NCI-H774 (cell line): ENCODE data around the gene HMGXB3.
"Not testable (repeated sequence)": the region's sequence is repeated elsewhere in the genome, so short reads cannot be mapped to it uniquely, and the experiment has no call there.

ENCODE experiments used
- DNase-seq: peaks from one replicate; lab custom pipeline; 2025; lab: John Stamatoyannopoulos, UW

Gene HMGXB3

DNA sequence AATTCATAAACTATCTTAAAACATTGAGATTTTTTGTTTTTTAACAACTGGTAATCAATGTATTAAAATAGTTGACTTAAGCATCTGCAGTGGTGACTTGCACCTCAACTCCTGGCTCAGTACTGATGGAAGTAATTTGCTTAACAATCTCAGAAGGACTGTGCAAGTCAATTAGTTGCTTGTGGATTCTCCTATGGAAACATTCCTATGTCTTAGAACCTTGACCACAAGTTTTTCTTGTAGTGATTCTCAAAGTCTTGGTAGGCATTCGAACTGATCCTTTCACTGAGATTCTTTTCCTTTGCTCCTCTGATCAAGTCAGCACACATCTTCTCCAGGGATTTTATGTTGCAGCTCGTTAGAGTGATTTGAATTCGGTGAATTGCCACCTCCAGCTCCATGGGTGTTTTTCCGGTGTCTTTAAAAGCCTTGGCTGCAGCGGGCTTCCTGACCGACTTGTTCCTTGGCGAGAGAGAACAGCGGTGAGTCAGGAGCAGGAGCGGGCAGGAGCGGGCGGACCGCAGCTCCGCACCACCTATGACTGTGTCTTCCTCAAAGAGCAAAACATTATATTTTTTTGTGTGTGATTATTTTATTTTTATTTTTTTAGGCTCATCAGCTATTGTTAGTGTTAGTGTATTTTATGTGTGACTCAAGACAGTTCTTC, 21.1 kb downstream of the HMGXB3 start:
- no peak for DNase-seq

DNA sequence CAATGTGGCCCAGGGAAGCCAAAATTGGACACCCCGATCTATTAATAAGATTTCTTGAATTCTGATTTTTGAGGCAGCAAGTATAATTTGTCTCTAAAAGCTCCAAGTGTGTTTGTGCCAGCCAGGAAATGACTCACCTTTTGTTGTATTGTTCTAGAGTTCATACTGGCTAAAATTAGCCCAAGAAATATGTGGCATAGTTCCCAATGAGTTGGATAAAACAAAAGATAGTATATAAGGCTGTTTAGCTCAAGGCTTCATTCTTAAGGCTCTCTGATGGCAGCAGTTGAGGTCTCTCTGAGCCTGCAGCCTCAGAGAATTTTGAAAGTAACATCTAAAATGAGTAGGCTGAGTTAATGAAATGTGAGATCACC, 21.6 kb downstream of the HMGXB3 start:
- DNase-seq = no peak

GRCh38 chr5:150022681-150023080, 22.1 kb downstream of the HMGXB3 start:
- DNase-seq = no peak

- no peak for DNase-seq
Measured at GRCh38 chr5:150023136-150023535, 22.6 kb downstream of the HMGXB3 start.

- no peak for DNase-seq
Measured at GRCh38 chr5:150024346-150024984, 23.9 kb downstream of the HMGXB3 start.

DNA sequence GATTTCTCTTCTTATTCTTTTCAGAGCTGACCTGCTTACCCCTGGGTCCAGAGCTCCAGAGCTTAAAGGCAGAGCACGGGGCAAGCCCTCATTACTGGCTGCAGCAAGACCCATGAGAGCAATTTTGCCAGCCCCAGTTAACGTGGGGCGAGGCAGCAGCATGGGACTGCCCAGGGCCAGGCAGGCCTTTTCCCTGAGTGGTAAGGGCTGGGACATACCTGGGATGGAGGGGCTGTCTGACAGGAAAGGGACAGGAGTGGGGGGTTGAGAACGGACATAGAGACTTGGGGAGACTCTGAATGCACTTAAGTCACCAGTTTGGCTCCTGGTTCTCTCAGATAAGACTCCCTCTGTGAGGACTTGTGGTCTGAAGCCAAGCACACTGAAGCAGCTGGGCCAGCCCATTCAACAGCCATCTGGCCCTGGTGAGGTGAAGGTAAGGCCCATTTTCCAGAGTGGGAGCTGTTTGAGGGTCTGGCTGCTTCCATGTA, 26.2 kb downstream of the HMGXB3 start:
- no peak for DNase-seq

GRCh38 chr5:150028047-150028446, 27.5 kb downstream of the HMGXB3 start:
- DNase-seq = not testable (repeated sequence)

DNA sequence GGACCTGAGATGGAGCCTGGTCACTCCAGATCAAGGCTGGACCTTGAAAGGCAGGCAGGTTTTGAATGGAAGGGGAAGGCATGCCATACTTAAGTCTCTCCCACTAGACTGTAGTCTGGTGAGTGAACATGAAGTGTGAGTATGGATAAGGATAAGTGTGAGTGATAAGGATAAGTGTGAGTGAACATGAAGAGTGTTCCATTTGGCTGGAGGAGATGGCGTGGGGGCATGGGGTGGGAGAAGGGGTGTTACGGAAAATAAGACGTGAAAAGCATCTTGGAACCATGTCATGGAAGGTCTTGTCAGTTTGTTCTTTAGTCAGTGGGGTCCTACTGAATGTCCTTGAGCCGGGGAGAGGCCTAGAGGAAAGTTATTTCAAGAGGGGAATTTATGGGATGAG, 32.8 kb downstream of the HMGXB3 start:
- DNase-seq = no peak

DNA sequence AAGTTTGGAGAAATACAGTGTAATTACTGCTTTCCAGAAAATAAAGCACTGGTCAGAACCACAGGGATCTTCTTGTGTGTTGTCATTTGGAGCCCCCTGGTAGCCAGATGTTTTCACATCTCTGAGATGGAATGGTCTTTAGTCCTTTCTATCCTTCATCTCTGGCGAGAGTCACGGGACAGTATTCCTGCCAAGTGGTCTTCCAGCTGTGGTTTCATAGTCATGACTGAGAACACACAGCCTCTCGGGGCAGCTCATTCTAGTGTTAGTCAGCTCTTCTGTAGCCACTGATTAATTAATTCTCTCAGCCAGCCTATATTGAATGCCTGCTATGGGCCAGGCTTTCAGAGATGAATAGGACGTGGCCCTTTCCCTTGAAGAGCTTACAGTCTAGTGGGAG, 34.1 kb downstream of the HMGXB3 start:
- DNase-seq = no peak

- no peak for DNase-seq
Measured at GRCh38 chr5:150035139-150035895, 34.8 kb downstream of the HMGXB3 start.

DNA sequence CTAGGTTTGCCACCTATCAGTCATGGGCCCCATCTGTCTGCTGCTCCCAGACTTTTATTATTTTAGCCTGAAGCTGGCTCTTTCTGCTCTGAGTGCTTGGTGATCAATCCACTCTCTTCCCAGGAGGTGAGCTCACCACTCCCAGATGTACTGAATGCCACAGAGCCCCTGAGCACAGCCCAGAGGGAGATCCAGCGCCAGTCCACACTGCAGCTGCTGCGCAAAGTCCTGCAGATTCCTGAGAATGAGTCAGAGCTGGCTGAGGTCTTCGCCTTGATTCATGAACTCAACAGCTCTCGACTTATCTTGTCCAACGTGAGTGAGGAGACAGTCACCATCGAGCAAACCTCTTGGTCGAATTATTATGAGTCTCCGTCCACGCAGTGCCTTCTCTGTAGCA, 36.0 kb downstream of the HMGXB3 start:
- DNase-seq = no peak

GRCh38 chr5:150038547-150038946, 38.0 kb downstream of the HMGXB3 start:
- no peak for DNase-seq

- DNase-seq = no peak
Measured at GRCh38 chr5:150042459-150042858, 41.9 kb downstream of the HMGXB3 start.

DNA sequence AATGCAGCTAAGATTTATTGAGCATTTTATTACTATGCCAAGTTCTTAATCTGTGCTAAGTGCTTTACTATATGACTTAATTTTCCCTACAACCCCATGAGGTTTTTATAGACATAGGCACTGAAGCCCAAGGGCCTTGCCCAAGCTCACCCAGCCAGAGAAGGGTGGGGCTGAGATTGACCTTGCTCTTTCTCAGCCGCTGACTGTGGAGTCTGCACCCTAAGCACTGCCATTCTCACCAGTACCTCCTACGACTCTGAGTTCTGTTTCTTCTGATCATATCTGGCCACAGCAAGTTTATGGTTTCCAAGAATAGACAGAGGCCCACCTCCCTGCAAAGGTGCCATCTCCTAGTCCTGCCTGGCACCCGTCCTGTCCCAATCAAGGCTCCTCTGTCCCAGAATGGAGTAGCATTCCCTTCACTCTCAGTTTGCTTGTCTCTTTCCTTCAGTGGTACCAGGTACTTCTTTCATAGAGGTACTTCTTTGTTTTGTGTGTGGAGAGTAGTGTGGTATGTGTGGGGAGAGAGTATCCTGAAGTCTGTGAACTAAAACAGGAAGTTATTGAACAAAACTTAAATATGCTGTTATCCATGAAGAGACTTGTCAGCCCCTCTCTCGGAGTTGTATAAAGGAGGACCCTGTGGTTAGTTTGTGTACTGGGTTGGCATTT, 43.3 kb downstream of the HMGXB3 start:
- DNase-seq = no peak

DNA sequence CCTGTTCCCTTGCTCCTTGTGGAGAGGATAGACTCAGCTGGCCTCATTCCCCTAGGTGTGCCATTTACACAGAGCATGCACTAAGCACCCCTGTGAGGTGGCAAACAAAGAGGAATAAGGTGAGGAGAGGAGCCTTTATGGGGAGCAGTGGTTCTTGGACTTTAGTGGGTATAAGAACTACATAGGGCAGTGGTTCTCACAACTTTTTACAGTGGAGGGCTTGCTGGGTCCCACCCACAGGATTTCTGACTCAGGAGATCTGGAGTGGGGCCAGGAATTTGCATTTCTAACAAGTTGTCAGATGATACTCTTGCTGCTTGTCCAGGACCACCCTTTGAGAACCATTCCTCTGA, 43.8 kb downstream of the HMGXB3 start:
- DNase-seq = no peak

GRCh38 chr5:150044712-150045111, 44.2 kb downstream of the HMGXB3 start:
- DNase-seq = no peak

- DNase-seq = no peak
Measured at GRCh38 chr5:150045549-150045948, 45.0 kb downstream of the HMGXB3 start.

DNA sequence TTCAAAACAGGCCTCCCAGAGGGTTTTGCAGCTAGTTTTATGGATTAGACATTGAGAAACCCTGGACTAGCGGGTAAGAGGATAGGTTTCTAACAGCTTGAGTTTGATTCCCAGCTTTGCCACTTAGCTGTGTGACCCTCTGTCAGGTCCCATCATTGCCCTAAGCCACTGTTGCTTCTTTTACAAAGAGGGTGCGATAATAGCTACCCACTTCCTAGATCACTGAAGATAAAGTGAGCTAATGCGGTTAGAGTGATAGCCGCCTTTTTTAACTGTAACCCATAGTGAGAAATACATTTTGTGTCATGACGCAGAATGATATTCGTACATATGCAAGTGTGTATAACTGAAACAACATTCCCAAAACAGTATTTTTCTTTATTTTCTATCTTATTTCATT, 45.5 kb downstream of the HMGXB3 start:
- no peak for DNase-seq

- DNase-seq = not testable (repeated sequence)
Measured at GRCh38 chr5:150050172-150050811, 49.8 kb downstream of the HMGXB3 start.

GRCh38 chr5:150051657-150052195, 51.2 kb downstream of the HMGXB3 start:
- DNase-seq = no peak

DNA sequence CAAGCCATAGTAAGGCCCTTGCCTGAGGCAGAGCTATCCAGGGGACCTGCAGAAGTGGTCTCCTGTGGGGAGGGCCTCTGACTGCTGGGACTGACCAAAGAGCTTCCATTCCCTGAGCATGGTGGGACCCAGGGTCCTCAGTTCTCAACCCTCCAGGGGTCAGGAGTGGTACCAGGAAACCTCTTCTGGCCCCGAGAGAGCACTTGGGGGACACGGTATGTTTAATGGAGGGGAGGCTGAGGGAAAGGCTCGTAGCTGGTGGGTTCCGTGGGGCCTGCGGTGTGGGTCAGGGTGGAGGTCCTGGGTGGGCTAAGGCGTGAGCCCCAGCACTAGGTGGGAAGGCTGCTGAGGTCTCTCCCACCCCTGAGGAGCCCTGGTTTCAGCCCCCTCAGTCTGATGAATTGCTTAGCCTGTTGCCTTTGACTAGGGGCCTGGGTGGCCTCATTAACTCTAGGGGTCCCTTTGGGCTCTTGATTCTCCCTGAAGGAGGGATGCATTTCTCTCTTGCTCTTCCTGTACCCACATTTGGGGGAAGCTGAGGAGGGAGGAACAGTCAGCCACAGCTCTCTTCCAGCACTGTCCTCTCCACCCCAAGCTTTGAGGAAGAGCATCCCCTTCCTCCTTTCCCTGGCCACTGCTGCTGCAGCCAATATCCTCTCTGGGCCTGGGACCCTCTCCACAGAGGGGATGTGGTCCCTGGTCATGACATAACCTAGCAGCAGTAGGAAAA, 51.9 kb downstream of the HMGXB3 start:
- DNase-seq = no peak
